Measurements from ENCODE around the gene GRM1.

DNA sequence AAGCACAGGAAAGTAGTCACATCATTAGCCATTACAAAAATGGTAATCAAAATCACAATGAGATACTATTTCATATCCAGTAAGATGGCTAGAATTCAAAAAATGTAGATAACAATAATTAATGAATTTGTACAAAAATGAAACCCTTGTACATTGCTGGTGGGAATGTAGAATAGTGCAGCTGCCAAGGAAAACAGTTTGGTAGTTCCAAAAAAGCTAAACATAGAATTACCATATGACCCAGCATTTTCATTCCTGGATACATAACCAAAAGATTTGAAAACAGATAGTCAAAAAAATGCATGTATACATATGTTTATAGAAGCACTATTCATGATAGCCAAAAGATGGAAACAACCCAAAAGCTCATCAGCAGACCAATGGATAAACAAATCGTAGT lies 263.6 kb downstream of the GRM1 start:
- TF ChIP-seq POLR2A (IDR thresholded peaks at IDR 0.05): no peak
- TF ChIP-seq POLR2AphosphoS5 (IDR thresholded peaks at IDR 0.05): no peak
- TF ChIP-seq, protein P1, sequence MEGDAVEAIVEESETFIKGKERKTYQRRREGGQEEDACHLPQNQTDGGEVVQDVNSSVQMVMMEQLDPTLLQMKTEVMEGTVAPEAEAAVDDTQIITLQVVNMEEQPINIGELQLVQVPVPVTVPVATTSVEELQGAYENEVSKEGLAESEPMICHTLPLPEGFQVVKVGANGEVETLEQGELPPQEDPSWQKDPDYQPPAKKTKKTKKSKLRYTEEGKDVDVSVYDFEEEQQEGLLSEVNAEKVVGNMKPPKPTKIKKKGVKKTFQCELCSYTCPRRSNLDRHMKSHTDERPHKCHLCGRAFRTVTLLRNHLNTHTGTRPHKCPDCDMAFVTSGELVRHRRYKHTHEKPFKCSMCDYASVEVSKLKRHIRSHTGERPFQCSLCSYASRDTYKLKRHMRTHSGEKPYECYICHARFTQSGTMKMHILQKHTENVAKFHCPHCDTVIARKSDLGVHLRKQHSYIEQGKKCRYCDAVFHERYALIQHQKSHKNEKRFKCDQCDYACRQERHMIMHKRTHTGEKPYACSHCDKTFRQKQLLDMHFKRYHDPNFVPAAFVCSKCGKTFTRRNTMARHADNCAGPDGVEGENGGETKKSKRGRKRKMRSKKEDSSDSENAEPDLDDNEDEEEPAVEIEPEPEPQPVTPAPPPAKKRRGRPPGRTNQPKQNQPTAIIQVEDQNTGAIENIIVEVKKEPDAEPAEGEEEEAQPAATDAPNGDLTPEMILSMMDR (IDR thresholded peaks at IDR 0.05): no peak

All from stomach (tissue), 4 donors.